HG03442 (cell line): Measurements from ENCODE around the gene SLC22A31.
"Not testable (repeated sequence)": the region's sequence is repeated elsewhere in the genome, so short reads cannot be mapped to it uniquely, and the experiment has no call there.

Source experiments
- ATAC-seq: cut with Tn5 transposase; IDR thresholded peaks from one replicate; pipeline ENCODE4 v1.9.1; 2021; ENCODE audit warnings: mild to moderate bottlenecking, moderate library complexity; ENCODE audit not compliant: unreplicated experiment

Gene SLC22A31

GRCh38 chr16:89167425-89167941, 32.9 kb downstream of the SLC22A31 start:
- ATAC-seq, result no peak

- ATAC-seq, result no peak
Measured at GRCh38 chr16:89166696-89167424, 33.5 kb downstream of the SLC22A31 start.

GRCh38 chr16:89165681-89165979, 34.7 kb downstream of the SLC22A31 start:
- not testable (repeated sequence) for ATAC-seq

- no peak for ATAC-seq
Measured at GRCh38 chr16:89164847-89165680, 35.3 kb downstream of the SLC22A31 start.

DNA sequence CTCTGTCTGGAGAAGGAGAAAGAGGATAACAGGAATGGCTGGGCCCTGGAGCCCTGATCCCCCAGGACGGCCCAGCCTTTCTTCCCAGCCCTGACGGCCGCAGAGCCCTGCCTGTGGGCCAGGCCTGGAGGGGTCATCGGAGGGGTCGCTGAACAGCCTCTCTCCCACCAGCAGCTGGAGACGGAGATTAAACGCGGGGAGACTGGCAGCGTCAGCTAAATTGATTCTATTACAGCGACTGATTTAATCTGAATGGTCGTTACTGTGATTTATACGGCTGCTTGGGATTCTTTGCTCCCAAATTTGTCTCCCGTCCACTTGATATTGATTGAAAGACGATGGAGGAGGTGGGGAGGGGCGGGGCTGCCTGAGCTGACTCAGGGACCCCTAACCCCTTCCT, 35.9 kb downstream of the SLC22A31 start:
- ATAC-seq, result no peak

DNA sequence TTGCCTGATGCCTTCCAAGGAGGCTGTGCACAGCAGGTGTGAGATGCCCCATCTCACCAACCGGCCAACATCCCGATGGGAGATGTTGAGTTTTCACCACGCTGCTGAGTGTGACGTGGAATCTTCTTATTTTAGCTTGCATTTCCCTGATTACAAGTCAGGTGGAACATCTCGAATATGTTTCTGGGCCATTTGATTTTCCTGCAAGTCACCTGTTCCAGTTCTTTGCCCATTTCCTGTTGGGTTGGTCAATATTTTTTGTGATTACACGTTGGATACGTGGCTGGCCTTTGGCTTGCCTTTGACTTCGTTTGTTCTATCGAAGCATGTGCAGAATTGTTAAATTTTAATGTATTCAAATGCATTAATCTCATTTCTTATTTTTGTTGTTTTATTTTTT, 37.0 kb downstream of the SLC22A31 start:
- no peak for ATAC-seq

DNA sequence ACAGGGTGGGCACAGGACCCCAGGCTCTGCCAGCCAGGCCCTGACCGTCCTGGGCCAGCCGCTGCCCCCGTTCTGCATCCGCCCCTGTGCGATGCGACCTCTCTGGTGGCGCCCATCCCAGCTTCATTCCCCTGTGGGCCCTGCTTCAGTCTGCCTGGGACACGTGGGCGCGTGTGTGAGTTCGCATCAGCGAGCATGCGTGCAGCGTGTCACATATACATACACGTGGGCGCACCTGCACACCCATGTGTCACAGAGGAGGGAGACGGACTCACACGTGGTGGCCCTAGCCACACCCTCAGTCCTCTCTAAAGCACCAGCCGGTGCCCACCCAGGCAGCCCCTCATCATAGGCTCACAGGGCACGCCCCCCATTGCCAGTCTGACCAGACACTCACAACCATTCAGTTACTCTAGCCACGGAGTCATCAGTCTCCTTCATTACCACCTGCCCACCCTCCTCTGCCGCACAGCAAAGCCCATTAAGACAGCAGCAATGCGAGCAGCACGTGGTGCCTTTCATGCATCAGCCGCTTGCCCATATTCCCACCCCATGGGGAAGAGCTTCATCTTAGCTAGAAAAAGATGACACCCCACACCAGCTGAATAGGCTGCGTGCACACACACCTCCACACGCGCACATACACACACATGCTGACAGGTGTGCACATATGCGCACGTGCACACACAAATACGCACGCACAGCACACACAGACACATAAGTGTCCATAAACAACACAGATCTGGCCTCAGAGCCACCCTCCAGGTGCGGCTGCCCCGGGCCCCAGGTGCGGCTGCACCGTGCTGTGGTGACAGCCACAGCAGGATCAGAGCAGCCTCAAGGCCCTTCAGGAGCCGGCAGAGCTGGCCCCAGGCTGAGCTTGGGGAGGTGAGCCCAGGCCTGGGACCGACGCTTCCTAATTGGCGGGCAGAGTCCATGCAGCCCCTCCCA, 38.3 kb downstream of the SLC22A31 start:
- ATAC-seq, result no peak

DNA sequence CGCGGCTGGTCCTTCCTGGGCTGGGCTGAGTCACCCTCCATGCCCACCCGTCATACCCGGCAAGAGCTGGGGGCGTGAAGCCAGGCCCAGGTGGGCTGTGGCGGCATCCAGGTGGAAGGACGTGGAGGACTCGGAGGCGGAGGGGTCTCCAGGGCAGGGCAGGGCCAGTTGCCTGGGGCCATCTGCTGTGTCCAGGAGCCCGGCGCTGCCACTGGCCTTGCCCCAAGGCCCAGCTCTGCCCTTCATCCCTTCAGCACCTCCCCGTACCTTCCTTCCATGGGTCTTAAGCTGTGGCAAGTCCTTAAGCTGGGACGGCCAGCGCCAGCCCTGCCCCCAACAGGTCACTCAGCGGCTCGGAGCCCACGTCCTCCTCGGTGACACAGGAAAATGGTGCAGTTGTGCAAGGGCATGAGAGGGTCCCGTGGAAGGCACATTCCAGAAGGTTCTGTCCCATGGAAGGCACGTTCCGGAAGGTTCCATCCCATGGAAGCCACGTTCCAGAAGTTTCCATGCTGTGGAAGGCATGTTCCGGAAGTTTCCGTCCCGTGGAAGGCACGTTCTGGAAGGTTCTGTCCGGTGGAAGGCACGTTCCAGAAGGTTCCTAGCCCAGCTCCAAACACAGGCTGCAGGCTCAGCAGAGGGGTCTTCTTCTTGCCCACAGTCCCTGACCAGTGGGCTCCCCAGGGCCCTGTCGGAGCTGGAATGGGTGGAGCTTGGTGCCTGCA, 39.2 kb downstream of the SLC22A31 start:
- ATAC-seq, result no peak

DNA sequence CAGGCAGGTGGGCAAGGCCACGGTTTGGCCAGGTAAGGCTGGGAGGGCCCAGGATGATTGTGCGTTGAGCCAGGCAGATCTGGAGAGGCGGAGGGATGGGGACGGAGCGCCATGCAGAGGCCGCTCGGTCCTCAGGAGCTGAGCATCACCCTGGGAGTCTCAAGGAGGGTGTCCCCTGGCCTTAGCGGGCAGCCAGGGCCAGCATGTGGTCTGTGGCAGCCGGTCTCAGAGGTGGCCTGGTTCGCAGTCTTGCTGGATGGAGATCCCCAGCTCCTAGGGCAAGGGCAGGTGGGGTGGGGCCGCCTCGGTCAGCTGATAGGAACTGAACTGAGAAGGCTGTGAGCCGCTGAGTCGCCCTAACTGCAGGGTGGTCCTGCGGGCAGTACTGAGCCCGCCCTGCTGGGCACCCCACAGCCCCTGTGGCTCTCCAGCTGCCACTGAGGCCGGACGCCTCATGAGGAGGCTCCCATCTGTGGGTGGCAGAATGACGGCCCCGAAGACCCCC, 40.4 kb downstream of the SLC22A31 start:
- no peak for ATAC-seq

DNA sequence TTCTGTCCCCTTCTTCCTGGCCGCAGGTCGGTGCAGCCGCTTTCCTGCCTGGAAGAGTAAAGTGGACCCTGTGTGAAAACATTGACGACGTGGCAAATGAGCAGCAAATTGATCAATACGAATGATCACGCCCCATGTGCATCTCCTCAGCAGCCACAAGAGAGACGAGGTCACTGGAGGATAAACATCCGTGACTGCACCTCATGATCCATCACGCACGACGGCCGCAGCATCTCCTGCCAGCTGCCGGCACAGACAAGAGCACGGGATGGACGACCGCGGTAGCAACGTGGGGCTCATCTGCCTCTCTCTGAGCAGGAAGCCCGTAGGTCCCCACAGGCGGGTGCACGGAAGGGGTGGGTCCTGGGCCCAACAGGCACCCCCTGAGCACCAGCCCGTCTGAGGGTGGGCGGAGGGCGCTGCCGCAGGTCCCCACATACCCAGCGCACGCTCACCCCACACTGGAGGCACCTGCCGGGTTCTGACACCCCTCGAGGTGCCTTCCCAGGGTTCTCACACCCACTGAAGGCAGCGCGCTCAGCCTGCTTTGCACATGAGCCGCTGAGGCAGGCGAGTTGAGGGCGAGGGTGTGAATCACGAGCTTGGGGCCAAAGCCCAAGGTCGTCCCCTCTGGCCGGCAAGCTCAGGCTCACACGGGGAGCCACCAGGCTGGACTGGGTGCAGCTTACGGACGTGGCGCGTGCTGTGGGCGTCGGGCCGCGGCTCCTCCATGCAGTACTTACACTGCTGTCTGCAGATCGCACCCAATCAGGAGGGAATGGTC, 41.1 kb downstream of the SLC22A31 start:
- no peak for ATAC-seq

GRCh38 chr16:89157778-89158177, 42.6 kb downstream of the SLC22A31 start:
- ATAC-seq, result no peak

DNA sequence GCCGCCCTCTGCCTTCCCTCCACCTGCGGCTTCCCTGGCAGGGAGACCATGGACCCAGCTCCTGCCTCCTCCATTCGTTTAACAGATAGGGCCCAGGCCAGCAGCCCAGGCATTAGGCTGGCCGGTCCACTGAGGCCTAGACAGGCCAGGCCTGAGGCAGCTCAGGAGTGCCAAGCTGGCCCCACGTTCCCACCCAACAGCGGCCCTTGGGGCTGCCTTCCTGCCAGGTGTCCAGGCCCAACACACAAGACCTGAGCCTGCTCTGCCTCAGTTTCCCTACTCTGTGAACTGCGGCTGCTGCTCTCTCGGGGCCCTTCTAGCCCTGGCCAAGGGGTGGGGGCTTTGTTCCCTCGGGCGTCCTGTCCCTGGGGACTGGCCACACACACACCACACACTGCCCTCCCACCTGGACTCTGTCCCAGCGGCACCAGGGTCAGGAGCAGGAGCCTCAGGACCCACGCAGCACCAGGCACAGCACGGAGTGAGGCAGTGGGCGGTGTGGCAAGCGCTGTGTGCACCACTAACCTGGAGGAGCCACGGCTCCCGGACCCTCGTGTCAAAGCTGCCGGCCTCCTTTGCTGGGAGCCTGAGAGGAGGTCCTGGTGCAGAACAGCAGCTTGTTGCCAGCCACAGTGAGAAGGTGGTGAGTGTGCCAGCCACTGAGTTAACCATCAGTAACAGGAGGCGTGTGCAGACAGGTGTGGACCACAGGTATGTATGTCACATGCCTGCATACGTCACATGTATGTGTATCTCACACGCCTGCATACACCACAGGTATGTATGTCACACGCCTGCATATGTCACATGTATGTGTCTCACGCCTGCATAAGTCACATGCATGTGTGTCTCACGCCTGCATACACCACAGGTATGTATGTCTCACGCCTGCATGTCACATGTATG, 43.3 kb downstream of the SLC22A31 start:
- ATAC-seq, result no peak

DNA sequence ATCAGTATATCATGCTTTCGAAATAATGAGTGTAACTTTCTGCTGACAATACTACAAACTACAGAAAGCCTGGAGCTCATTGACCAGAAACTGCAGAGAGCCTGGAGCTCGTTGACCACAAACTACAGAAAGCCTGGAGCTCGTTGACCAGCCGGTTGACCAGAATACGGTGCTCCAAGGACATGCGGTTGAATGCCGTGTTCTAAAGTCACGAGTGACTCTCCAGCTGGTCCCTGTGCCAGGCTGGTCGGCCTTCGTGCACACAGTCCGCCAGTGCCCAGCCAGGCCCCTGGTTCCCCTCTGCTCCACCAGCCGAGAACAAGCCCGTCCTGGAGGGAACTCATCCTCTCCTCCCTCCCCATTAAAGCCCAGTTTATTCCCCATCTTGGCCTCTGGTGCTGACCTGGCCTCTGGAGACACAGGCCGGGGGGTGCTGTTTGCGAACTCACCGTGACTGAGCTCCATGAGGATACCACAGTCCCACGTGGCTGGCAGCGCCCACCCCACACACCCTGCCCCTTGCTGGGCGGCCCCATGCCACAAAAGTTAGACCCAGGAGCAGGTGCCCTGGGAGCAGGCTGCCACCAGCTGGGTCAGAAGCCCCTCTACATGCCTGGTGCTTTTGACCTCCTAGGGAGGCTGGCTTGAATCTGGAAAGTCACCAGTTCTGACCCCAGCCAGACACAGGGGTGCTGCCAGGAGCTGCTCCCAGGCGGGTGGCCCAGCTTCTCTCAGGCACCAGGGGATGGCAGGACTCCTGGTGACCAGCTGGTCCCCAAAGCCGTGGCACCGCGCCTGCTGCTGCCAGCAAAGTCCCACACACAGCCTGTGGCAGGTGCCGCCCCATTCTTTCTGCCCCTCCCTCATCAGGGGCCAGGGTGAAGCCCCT, 44.2 kb downstream of the SLC22A31 start:
- ATAC-seq, result no peak

DNA sequence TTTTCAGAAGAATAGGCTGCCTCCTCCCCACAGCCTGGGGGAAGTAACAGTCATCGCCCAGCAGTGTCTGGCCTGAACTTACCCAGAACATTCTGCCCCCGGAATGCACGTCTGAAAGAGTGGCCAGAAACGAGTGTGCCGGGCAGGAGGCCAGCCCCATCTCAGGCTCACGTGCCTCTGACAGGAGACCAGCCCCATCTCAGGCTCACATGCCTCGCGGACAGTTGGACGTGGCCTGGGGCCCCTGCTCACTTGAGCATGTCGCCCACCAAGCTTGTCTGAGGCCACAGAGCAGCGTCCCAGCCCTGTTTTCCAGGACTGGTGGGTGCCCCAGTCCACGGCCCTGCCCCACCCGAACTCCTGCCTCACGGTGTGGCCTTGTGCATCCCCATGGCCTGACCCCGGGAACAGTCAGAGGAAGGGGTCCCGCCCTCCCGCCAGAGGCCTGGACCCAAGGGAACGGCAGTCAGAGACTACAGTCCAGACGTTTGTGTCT, 45.1 kb downstream of the SLC22A31 start:
- ATAC-seq, result no peak

DNA sequence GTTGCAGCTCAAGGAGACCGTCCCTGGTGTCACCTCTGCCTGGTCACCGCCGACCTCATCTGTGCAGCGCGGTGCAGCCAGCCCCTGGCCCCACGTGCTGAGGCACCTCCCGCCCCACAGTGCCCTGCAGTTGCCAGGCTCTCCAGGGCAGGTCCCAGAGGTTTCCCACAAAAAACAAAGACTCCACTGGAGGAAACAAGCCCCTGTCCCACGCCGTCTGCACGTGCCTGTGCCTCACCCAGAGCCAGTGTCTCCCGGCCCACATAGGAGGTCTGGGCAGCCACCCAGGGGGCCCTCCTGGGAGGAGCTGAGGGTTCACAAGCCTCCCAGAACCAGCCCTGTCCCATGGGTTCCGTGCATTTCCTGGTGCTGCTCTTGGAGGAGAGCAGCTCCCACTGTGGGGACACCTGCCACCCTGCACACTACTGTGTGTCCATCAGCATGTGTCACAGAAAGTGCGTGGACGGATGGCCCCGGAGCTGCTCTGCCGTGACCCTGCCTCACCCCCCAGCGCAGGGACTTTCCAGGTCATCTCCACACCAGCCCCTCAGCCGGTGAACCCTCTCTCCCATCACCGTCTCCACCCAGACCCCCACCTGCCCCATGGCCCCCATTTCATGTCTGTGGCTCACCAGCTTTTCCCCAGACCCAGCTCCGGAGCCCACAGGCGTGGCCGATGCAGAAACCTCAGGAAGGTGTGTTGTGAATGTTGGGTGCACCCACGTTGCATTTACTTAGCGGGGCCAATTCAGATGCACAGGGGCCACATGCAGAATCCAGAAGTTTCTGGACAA, 45.8 kb downstream of the SLC22A31 start:
- ATAC-seq, result no peak

DNA sequence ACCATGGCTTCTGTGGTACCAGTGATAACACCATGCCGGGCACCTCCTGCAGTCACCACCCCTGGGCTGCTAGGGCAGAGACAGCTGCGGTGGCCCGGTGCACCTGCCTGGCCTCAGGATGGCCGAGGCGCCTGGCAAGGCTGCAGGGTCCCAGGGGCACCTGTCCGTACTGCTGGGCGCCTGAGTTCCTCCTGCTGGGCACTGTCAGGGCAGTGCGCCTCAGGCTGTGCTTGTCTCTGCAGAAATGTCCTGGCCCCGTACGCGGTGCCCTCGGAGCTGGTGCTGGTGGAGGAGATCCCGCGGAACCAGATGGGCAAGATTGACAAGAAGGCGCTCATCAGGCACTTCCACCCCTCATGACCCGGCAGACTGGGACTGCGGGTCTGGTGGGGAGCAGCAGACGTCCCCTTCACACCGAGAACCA, 46.5 kb downstream of the SLC22A31 start:
- no peak for ATAC-seq
